ENCODE data around the gene SNX3.

DNA sequence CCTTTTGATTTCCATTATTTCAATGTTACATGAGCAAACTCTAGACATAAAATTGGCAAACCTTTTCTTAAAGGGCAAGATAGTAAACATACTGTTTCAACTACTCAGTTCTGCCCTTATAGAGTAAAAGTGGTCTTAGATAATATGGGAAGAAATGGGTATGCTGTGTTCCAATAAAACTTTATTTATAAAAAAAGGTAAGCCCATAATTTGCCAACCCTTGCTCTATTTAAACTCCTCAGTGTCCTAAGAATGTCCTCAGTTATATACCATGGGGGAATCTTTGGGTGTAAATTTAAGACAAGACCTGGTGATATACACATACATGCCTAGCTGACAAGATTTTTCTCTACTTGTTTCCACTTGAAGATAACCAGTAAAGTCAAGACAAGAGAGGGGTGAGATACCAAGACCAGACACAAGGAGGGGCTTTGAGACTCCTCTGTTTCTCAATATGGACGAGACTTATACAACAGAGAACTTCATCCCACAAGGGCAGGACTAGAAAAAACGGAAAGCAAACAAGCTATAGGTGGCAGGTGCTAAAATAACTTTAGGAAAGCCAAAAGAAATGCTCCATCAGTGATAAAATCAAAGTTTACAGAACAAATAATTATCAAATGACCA, 10.5 kb downstream of the SNX3 start:
- TF ChIP-seq EZH2 (IDR thresholded peaks at IDR 0.05; ENCODE audit: borderline replicate concordance, insufficient read depth, low read depth, low read length, poor library complexity, severe bottlenecking), result no peak
- TF ChIP-seq, protein P1, sequence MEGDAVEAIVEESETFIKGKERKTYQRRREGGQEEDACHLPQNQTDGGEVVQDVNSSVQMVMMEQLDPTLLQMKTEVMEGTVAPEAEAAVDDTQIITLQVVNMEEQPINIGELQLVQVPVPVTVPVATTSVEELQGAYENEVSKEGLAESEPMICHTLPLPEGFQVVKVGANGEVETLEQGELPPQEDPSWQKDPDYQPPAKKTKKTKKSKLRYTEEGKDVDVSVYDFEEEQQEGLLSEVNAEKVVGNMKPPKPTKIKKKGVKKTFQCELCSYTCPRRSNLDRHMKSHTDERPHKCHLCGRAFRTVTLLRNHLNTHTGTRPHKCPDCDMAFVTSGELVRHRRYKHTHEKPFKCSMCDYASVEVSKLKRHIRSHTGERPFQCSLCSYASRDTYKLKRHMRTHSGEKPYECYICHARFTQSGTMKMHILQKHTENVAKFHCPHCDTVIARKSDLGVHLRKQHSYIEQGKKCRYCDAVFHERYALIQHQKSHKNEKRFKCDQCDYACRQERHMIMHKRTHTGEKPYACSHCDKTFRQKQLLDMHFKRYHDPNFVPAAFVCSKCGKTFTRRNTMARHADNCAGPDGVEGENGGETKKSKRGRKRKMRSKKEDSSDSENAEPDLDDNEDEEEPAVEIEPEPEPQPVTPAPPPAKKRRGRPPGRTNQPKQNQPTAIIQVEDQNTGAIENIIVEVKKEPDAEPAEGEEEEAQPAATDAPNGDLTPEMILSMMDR (IDR thresholded peaks at IDR 0.05), result peak; percentile 55

All from B cell (primary cell).